BJ (cell line): Measurements from ENCODE around the gene MAGEB2. TPM values are rescaled to one million over a fixed set of nuclear protein-coding genes. Genes with fewer than 3 reads are reported as not detected.

Experiments
- CTCF ChIA-PET: fragments of 350-600 bp; formaldehyde crosslinking; extraction: SDS; loops from one replicate; lab custom pipeline; 2021; ENCODE audit warnings: antibody characterized with exemption, inconsistent platforms; lab: Yijun Ruan, JAX
- POLR2A ChIA-PET: fragments of 300-600 bp; sonication (Branson Sonifier 250); formaldehyde crosslinking; extraction: SDS; loops from one replicate; lab custom pipeline; 2021; ENCODE audit warnings: antibody characterized with exemption; lab: Charles Lee
- DNase-seq: peaks from one replicate; pipeline ENCODE4 v3.0.0-alpha.2; 2011; ENCODE audit warnings: low read depth
- H3K27me3 ChIP-seq: 2 replicates; pipeline ENCODE4 v1.6.0; 2011; ENCODE audit warnings: low read length; ENCODE audit not compliant: control insufficient read depth, insufficient read depth
- H3K36me3 ChIP-seq: 2 replicates; pipeline ENCODE4 v1.5.1; 2011; ENCODE audit warnings: low read length; ENCODE audit not compliant: control insufficient read depth, insufficient read depth
- H3K4me3 ChIP-seq: 2 replicates; pipeline ENCODE4 v1.5.1; 2011; ENCODE audit warnings: low read depth, mild to moderate bottlenecking, control low read depth, low read length
- polyA plus RNA-seq: library from polyadenylated mRNA; depleted of rRNA; stranded (reverse); fragments of >200 nt; gene quantifications from 2 replicates; pipeline ENCODE4 v1.2.3, GENCODE V29; 2011
- TF ChIP-seq, protein P1 (sequence below): IDR thresholded peaks from 2 replicates; pipeline ENCODE4 v1.5.1; 2011; ENCODE audit warnings: low read depth, mild to moderate bottlenecking, control low read depth, inconsistent platforms, low read length, moderate library complexity; ENCODE audit not compliant: insufficient read depth

Gene MAGEB2
- polyA plus RNA-seq, 1 experiment = not detected

DNA sequence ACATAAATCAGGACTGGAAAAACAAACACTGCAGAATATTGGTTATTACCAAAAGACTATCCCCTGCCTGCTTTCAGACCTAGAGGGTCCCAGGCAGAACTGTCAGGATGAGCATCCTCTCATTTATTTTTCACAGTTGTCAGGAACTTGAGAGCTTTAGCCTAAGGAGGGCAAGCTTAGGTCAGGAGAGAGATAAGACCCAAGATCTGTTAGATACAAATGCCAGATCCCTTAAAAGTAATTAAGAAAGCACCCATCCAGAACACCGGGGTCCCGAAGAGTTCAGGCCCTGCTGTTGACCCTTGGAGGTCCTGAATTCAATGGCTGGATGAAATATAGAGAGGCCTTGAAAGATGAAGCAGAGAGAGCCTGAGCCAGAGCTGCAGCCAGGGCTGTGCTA is 9.2 kb downstream of the MAGEB2 start:
- POLR2A ChIA-PET = no interaction called here
- Histone ChIP-seq H3K27me3 (no peaks in the 10 kb centered on the region), H3K36me3 (no peaks in the 10 kb centered on the region), H3K4me3 (no peak overlapping the region)
- TF ChIP-seq, protein P1, sequence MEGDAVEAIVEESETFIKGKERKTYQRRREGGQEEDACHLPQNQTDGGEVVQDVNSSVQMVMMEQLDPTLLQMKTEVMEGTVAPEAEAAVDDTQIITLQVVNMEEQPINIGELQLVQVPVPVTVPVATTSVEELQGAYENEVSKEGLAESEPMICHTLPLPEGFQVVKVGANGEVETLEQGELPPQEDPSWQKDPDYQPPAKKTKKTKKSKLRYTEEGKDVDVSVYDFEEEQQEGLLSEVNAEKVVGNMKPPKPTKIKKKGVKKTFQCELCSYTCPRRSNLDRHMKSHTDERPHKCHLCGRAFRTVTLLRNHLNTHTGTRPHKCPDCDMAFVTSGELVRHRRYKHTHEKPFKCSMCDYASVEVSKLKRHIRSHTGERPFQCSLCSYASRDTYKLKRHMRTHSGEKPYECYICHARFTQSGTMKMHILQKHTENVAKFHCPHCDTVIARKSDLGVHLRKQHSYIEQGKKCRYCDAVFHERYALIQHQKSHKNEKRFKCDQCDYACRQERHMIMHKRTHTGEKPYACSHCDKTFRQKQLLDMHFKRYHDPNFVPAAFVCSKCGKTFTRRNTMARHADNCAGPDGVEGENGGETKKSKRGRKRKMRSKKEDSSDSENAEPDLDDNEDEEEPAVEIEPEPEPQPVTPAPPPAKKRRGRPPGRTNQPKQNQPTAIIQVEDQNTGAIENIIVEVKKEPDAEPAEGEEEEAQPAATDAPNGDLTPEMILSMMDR = no peak
- no peak for DNase-seq
- CTCF ChIA-PET = no interaction called here

DNA sequence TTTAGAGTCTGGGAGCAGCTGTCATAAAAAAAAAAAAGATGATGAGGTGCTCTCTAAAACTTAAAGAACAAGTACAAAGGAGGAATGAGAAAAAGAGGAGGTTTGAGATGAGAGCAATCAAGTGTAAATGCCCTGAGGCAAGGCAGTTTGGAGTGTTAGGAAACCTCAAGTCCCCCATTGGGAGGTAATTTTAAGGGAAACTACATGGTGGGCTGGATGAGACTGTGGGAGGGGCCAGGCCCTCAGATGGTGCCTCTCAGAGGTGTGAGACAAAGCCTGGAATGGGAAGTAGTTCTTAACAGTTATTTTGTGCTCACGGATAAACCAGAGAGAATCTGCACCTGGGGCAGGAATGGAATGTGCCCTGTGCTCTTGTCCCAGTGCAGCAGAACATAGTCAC is 13.2 kb downstream of the MAGEB2 start:
- POLR2A ChIA-PET = no interaction called here
- TF ChIP-seq, protein P1 = no peak

DNA sequence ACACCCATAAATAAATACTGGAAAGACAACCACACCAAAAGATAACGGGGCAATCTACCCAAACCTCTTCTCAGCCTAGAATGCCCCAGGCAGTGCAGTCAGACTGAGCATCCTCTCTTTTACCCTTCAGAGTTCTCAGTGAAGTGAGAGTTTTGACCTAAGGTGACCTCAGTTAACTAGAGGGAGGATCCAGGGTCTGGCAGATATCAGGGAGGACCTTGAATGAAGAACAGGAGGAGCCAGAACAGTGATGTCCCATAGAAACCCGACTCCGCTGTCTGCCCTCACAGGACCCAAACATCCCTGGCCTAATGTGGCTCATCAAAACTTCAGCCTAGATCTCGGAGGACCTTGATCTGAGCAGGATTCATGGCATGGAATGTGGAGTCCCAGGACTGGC is 15.0 kb downstream of the MAGEB2 start, which contains the start of gene MAGEB3:
MAGEB3 (plus strand) TSS at position 263 of the 400 bp plus-strand sequence. CDS start 5,268 bp downstream, outside the sequence.
- Histone ChIP-seq H3K27me3 (no peaks in the 10 kb centered on the region), H3K4me3 (no peak within 1 kb of the TSS), H3K36me3 (no peaks in the 10 kb centered on the region)
- CTCF ChIA-PET = no interaction called here
- DNase-seq = no peak
- POLR2A ChIA-PET = no interaction called here
- TF ChIP-seq, protein P1 = no peak

More for the DNA sequence above, 13.2 kb downstream of the MAGEB2 start:
- Histone ChIP-seq H3K36me3 (no peaks in the 10 kb centered on the region), H3K27me3 (no peaks in the 10 kb centered on the region), H3K4me3 (no peak overlapping the region)
- no peak for DNase-seq
- CTCF ChIA-PET = no interaction called here

DNA sequence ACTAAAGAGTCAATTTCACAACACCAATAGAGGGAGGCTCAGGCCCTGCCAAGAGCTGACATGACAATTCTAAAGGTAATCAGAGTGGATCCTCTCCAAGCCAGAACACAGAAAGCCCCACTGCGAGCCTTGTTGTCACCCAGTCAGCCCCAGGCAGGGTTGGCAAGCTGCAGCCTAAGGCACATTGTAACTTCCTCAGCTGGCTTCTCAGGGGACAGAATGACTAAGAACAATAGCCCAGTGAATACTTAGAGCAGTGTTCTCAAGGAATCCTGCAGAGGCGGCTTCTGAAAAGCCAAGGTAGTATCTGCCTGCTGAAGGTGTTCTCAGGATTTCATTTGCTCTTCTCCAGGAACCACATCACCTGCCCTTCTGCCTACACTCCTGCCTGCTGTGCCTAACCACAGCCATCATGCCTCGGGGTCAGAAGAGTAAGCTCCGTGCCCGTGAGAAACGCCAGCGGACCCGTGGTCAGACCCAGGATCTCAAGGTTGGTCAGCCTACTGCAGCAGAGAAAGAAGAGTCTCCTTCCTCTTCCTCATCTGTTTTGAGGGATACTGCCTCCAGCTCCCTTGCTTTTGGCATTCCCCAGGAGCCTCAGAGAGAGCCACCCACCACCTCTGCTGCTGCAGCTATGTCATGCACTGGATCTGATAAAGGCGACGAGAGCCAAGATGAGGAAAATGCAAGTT is 26.5 kb downstream of the MAGEB2 start, which contains the start of gene MAGEB4:
MAGEB4 (plus strand) TSS at position 277 of the 692 bp plus-strand sequence; CDS start at position 413, 136 bp downstream.
- ChIA-PET POLR2A (no interaction called here), CTCF (no interaction called here)
- no peak for DNase-seq
- TF ChIP-seq, protein P1 = no peak
- Histone ChIP-seq H3K4me3 (no peak within 1 kb of the TSS), H3K27me3 (no peaks in the 10 kb centered on the region), H3K36me3 (no peaks in the 10 kb centered on the region)

DNA sequence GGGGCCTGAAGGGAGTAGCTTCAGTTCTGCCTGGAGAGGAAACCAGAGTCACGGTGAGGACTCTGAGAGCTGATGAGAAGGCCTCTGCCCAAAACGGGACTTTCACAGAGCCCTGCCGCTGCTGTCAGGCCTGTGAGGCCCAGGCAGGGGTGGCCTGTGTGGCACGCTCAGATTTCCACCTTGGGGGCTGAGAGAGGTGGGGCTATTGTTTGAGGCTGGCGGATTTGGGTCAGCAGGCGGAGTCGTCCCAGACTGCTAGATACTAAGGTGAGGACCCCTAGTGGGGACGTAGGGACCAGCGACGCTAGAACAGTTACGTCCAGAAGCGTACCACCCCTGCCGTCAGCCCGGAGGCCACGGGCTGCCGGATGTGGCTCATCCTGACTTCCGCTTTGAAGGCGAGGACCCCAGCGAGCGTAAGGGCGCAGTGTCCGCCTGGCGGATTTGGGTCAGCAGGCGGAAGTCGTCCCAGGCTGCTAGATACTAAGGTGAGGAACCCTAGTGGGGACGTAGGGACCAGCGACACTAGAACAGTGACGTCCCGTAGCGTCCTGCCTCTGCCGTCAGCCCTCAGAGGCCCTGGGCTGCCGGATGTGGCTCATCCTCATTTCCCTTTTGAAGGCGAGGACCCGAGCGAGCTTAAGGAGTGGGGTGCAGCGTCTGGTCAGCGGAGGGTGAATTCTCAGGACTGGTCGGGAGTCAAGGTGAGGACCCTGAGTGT is 31.6 kb downstream of the MAGEB2 start, which contains the start of gene MAGEB1:
MAGEB1 (plus strand) TSS at position 378 of the 721 bp plus-strand sequence. CDS start 3,348 bp downstream, outside the sequence.
- TF ChIP-seq, protein P1 = no peak
- no peak for DNase-seq
- Histone ChIP-seq H3K36me3 (no peaks in the 10 kb centered on the region), H3K27me3 (no peaks in the 10 kb centered on the region), H3K4me3 (no peak within 1 kb of the TSS)
- ChIA-PET CTCF (no interaction called here), POLR2A (no interaction called here)
